Measurements from ENCODE around the gene ANKS1A.
"Not testable (repeated sequence)": the region's sequence is repeated elsewhere in the genome, so short reads cannot be mapped to it uniquely, and the experiment has no call there.

ANKS1A gene

GRCh38 chr6:34999153-34999552 lies 110.1 kb downstream of the ANKS1A start:
- DNase-seq (ENCODE audit: low read depth), result not testable (repeated sequence)

- not testable (repeated sequence) for DNase-seq (ENCODE audit: low read depth)
Measured at GRCh38 chr6:34999962-35000361, 110.9 kb downstream of the ANKS1A start.

GRCh38 chr6:35001349-35001748 lies 112.3 kb downstream of the ANKS1A start:
- not testable (repeated sequence) for DNase-seq (ENCODE audit: low read depth)

- not testable (repeated sequence) for DNase-seq (ENCODE audit: low read depth)
Measured at GRCh38 chr6:35003886-35004530, 115.0 kb downstream of the ANKS1A start.

GRCh38 chr6:35007016-35007415 lies 118.0 kb downstream of the ANKS1A start:
- DNase-seq (ENCODE audit: low read depth), result no peak

GRCh38 chr6:35008858-35009257 lies 119.8 kb downstream of the ANKS1A start:
- no peak for DNase-seq (ENCODE audit: low read depth)

GRCh38 chr6:35011096-35012041 lies 122.3 kb downstream of the ANKS1A start:
- no peak for DNase-seq (ENCODE audit: low read depth)

- DNase-seq (ENCODE audit: low read depth), result no peak
Measured at GRCh38 chr6:35013701-35014100, 124.6 kb downstream of the ANKS1A start.

GRCh38 chr6:35014341-35014740 lies 125.3 kb downstream of the ANKS1A start:
- no peak for DNase-seq (ENCODE audit: low read depth)

- DNase-seq (ENCODE audit: low read depth), result no peak
Measured at GRCh38 chr6:35014786-35015185, 125.7 kb downstream of the ANKS1A start.

- no peak for DNase-seq (ENCODE audit: low read depth)
Measured at GRCh38 chr6:35015476-35015875, 126.4 kb downstream of the ANKS1A start.

GRCh38 chr6:35015996-35016395 lies 126.9 kb downstream of the ANKS1A start:
- DNase-seq (ENCODE audit: low read depth), result no peak

- DNase-seq (ENCODE audit: low read depth), result no peak
Measured at GRCh38 chr6:35016502-35017321, 127.7 kb downstream of the ANKS1A start.

GRCh38 chr6:35017411-35018181 lies 128.5 kb downstream of the ANKS1A start:
- DNase-seq (ENCODE audit: low read depth), result no peak

GRCh38 chr6:35018182-35018519 lies 129.1 kb downstream of the ANKS1A start:
- no peak for DNase-seq (ENCODE audit: low read depth)

GRCh38 chr6:35018746-35019145 lies 129.7 kb downstream of the ANKS1A start:
- no peak for DNase-seq (ENCODE audit: low read depth)

GRCh38 chr6:35019171-35019570 lies 130.1 kb downstream of the ANKS1A start:
- DNase-seq (ENCODE audit: low read depth), result no peak

- no peak for DNase-seq (ENCODE audit: low read depth)
Measured at GRCh38 chr6:35019831-35020230, 130.8 kb downstream of the ANKS1A start.

GRCh38 chr6:35021004-35021403 lies 131.9 kb downstream of the ANKS1A start:
- no peak for DNase-seq (ENCODE audit: low read depth)

GRCh38 chr6:35023091-35024000 lies 134.3 kb downstream of the ANKS1A start:
- no peak for DNase-seq (ENCODE audit: low read depth)
